Measurements from ENCODE around the gene PCDH18.
"Not testable (repeated sequence)": the region's sequence is repeated elsewhere in the genome, so short reads cannot be mapped to it uniquely, and the experiment has no call there.

The PCDH18 gene

DNA sequence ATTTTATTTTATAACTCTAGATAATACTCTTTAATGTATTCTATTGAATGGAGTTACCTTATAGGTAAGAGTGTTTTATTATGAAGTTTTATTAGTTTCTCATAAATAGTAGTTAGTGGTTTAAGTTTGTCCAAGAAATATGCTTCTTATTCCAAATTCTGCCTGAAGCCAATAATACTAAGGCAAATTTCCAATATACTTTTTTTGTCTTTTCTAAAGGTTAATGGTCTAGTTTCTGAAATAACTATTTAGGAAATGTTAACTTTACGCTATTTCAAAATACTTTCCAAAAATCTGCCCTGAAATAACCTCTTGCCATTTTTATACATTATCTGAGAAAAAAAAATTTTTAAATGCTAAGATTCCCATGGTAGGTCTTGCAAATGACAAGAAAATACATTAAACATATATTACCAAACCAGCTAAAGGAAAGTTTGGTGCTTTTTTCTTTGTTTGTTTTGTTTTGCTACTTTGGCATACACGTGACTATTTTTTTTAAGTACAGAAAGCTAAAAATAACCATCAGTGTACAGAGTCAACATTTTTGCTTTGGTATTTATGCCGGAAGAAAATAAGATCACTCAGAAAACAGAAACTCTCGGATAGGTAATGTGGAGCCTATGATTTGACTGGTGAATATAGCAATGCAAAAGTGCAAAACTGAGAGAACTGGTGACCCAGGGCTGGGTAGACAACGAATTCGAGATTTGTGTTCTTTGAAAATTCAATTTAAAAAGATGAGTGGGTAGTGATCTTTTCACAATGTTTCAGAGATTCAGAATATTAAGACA is 29.8 kb downstream of the PCDH18 start:
- H3K27me3 ChIP-seq (ENCODE audit: insufficient read depth, low read length, poor library complexity, severe bottlenecking), result no peaks in the 10 kb centered on the region

DNA sequence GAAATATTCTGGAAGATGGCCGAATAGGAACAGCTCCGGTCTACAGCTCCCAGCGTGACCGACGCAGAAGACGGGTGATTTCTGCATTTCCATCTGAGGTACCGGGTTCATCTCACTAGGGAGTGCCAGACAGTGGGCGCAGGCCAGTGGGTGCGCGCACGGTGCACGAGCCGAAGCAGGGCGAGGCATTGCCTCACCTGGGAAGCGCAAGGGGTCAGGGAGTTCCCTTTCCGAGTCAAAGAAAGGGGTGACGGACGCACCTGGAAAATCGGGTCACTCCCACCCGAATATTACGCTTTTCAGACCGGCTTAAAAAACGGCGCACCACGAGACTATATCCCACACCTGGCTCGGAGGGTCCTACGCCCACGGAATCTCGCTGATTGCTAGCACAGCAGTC is 36.0 kb downstream of the PCDH18 start:
- not testable (repeated sequence) for H3K27me3 ChIP-seq (ENCODE audit: insufficient read depth, low read length, poor library complexity, severe bottlenecking); H3F3A ChIP-seq (ENCODE audit: low read depth); H3K9ac ChIP-seq (ENCODE audit: low read depth, low read length, poor library complexity, severe bottlenecking); H3K4me3 ChIP-seq (ENCODE audit: low read length, poor library complexity, severe bottlenecking); H3K9me2 ChIP-seq (replicated peaks; ENCODE audit: low read depth, low read length); H3K9me3 ChIP-seq (ENCODE audit: insufficient read depth, low read depth, low read length); H3K79me2 ChIP-seq (ENCODE audit: insufficient read depth, low read length); H4K20me1 ChIP-seq (ENCODE audit: insufficient read depth, low read length, poor library complexity, severe bottlenecking); H2AFZ ChIP-seq (ENCODE audit: low read length); H3K4me2 ChIP-seq (ENCODE audit: low read depth, low read length, poor library complexity, severe bottlenecking); H3K36me3 ChIP-seq (ENCODE audit: insufficient read depth, low read length); H3K4me1 ChIP-seq (ENCODE audit: insufficient read depth, low read length, poor library complexity, severe bottlenecking)

More for the DNA sequence above, 29.8 kb downstream of the PCDH18 start:
- Histone ChIP-seq H3K4me3 (ENCODE audit: low read length, poor library complexity, severe bottlenecking) (no peak overlapping the region), H3F3A (ENCODE audit: low read depth) (no peaks in the 10 kb centered on the region), H3K4me1 (ENCODE audit: insufficient read depth, low read length, poor library complexity, severe bottlenecking) (no peaks in the 10 kb centered on the region), H3K79me2 (ENCODE audit: insufficient read depth, low read length) (no peaks in the 10 kb centered on the region), H2AFZ (ENCODE audit: low read length) (no peak overlapping the region), H3K9me3 (ENCODE audit: insufficient read depth, low read depth, low read length) (no peaks in the 10 kb centered on the region), H3K36me3 (ENCODE audit: insufficient read depth, low read length) (no peaks in the 10 kb centered on the region), H4K20me1 (ENCODE audit: insufficient read depth, low read length, poor library complexity, severe bottlenecking) (no peaks in the 10 kb centered on the region), H3K9ac (ENCODE audit: low read depth, low read length, poor library complexity, severe bottlenecking) (no peak overlapping the region), H3K4me2 (ENCODE audit: low read depth, low read length, poor library complexity, severe bottlenecking) (no peak overlapping the region), H3K9me2 (replicated peaks; ENCODE audit: low read depth, low read length) (no peaks in the 10 kb centered on the region)
- TF ChIP-seq, protein P1, sequence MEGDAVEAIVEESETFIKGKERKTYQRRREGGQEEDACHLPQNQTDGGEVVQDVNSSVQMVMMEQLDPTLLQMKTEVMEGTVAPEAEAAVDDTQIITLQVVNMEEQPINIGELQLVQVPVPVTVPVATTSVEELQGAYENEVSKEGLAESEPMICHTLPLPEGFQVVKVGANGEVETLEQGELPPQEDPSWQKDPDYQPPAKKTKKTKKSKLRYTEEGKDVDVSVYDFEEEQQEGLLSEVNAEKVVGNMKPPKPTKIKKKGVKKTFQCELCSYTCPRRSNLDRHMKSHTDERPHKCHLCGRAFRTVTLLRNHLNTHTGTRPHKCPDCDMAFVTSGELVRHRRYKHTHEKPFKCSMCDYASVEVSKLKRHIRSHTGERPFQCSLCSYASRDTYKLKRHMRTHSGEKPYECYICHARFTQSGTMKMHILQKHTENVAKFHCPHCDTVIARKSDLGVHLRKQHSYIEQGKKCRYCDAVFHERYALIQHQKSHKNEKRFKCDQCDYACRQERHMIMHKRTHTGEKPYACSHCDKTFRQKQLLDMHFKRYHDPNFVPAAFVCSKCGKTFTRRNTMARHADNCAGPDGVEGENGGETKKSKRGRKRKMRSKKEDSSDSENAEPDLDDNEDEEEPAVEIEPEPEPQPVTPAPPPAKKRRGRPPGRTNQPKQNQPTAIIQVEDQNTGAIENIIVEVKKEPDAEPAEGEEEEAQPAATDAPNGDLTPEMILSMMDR (conservative IDR thresholded peaks at IDR 0.05; ENCODE audit: low read length), result no peak
- no peak for TF ChIP-seq EZH2phosphoT487 (IDR thresholded peaks at IDR 0.05; ENCODE audit: borderline replicate concordance)

DNA sequence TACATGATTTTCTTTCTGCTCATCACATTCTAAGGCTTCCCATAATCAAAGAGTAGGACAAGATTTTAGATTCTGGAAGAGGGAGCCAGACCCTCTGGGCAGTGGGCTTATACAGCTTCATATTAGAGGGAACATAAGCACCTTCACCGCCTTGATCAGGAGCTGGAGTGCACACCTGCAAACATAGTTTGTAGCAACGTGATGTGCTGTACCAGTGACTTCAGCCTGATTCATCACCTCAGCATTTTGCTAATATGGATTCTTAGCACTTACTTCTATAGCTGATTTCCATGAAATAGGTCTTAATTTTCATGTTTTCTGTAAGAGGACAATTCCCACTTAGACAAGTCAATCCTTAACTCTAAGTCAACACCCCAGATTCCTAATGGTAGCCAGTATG is 36.7 kb downstream of the PCDH18 start:
- Histone ChIP-seq H4K20me1 (ENCODE audit: insufficient read depth, low read length, poor library complexity, severe bottlenecking) (no peaks in the 10 kb centered on the region), H3K4me3 (ENCODE audit: low read length, poor library complexity, severe bottlenecking) (no peak overlapping the region), H3K4me1 (ENCODE audit: insufficient read depth, low read length, poor library complexity, severe bottlenecking) (no peaks in the 10 kb centered on the region), H3K9me3 (ENCODE audit: insufficient read depth, low read depth, low read length) (no peaks in the 10 kb centered on the region), H3F3A (ENCODE audit: low read depth) (no peaks in the 10 kb centered on the region), H3K36me3 (ENCODE audit: insufficient read depth, low read length) (no peaks in the 10 kb centered on the region), H3K9me2 (replicated peaks; ENCODE audit: low read depth, low read length) (no peaks in the 10 kb centered on the region), H3K9ac (ENCODE audit: low read depth, low read length, poor library complexity, severe bottlenecking) (no peak overlapping the region), H3K27me3 (ENCODE audit: insufficient read depth, low read length, poor library complexity, severe bottlenecking) (no peaks in the 10 kb centered on the region), H3K79me2 (ENCODE audit: insufficient read depth, low read length) (no peaks in the 10 kb centered on the region), H3K4me2 (ENCODE audit: low read depth, low read length, poor library complexity, severe bottlenecking) (no peak overlapping the region), H2AFZ (ENCODE audit: low read length) (no peak overlapping the region)
- TF ChIP-seq, protein P1 (conservative IDR thresholded peaks at IDR 0.05; ENCODE audit: low read length), result no peak
- TF ChIP-seq EZH2phosphoT487 (IDR thresholded peaks at IDR 0.05; ENCODE audit: borderline replicate concordance), result no peak

DNA sequence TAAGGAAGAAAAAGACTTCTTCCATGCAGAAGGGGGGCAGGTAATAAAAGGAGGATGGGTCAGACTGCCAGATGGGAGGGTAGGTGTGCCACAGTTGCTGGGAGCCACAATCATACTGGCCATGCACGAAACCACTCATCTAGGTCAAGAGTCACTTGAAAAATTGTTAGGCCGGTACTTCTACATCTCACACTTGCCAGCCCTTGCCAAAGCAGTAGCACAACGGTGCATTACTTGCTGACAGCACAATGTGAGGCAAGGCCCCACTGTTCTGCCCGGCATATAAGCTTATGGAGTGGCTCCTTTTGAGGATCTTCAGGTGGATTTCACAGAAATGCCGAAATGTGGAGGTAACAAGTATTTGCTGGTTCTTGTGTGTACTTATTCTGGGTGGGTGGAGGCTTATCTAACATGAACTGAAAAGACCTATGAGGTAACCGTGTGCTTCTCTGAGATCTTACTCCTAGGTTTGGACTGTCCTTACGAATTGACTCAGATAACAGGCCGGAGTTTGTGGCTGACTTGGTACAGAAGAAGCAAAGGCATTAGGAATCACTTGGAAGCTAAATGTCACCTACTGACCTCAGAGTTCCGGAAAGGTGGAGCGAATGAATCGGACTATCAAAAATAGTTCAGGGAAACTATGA is 48.9 kb downstream of the PCDH18 start:
- H3K9me3 ChIP-seq (ENCODE audit: insufficient read depth, low read depth, low read length); H3K4me2 ChIP-seq (ENCODE audit: low read depth, low read length, poor library complexity, severe bottlenecking); H2AFZ ChIP-seq (ENCODE audit: low read length); H3K4me3 ChIP-seq (ENCODE audit: low read length, poor library complexity, severe bottlenecking); H3K9me2 ChIP-seq (replicated peaks; ENCODE audit: low read depth, low read length); H3K9ac ChIP-seq (ENCODE audit: low read depth, low read length, poor library complexity, severe bottlenecking); H3K79me2 ChIP-seq (ENCODE audit: insufficient read depth, low read length); H3K27me3 ChIP-seq (ENCODE audit: insufficient read depth, low read length, poor library complexity, severe bottlenecking); H3K36me3 ChIP-seq (ENCODE audit: insufficient read depth, low read length); H3K4me1 ChIP-seq (ENCODE audit: insufficient read depth, low read length, poor library complexity, severe bottlenecking); H4K20me1 ChIP-seq (ENCODE audit: insufficient read depth, low read length, poor library complexity, severe bottlenecking); H3F3A ChIP-seq (ENCODE audit: low read depth): not testable (repeated sequence)

DNA sequence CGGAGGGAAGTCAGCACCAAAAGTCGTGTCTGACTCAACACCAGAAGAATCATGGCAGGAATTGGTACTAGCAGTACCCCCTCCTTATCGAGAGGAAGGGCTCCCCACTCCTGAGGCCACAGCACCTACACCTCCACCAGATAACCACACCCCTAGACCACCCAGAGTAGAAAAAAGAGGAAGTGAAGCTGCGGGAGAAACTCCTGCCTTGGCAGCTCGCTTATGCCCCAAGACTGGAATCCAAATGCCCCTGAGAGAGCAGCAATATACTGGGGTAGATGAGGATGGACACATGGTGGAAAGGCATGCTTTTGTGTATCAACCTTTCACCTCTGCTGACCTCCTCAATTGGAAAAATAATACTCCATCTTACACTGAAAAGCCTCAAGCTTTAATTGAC is 52.6 kb downstream of the PCDH18 start:
- not testable (repeated sequence) for H3K4me3 ChIP-seq (ENCODE audit: low read length, poor library complexity, severe bottlenecking); H3K4me2 ChIP-seq (ENCODE audit: low read depth, low read length, poor library complexity, severe bottlenecking); H4K20me1 ChIP-seq (ENCODE audit: insufficient read depth, low read length, poor library complexity, severe bottlenecking); H3K9me3 ChIP-seq (ENCODE audit: insufficient read depth, low read depth, low read length); H3K4me1 ChIP-seq (ENCODE audit: insufficient read depth, low read length, poor library complexity, severe bottlenecking); H3K9ac ChIP-seq (ENCODE audit: low read depth, low read length, poor library complexity, severe bottlenecking); H3K79me2 ChIP-seq (ENCODE audit: insufficient read depth, low read length); H3K36me3 ChIP-seq (ENCODE audit: insufficient read depth, low read length); H3K9me2 ChIP-seq (replicated peaks; ENCODE audit: low read depth, low read length); H3F3A ChIP-seq (ENCODE audit: low read depth); H2AFZ ChIP-seq (ENCODE audit: low read length); H3K27me3 ChIP-seq (ENCODE audit: insufficient read depth, low read length, poor library complexity, severe bottlenecking)

All from Loucy (cell line).